Endothelial cell of umbilical vein (primary cell): ENCODE data around the gene VHLL. TPM values are rescaled to one million over a fixed set of nuclear protein-coding genes. Genes with fewer than 3 reads are reported as not detected.

Source experiments
- BruUV-seq: library from RNA; stranded (reverse); fragments of 400-500 nt; replicated peaks from 2 replicates; lab custom pipeline; 2021; lab: Mats Ljungman, UMichigan
- CTCF ChIA-PET: fragments of 300-600, 350-600 bp; sonication (Branson Sonifier 250); formaldehyde crosslinking; loops from one replicate; lab custom pipeline; 2021; ENCODE audit warnings: antibody characterized with exemption, inconsistent platforms; lab: Charles Lee
- POLR2A ChIA-PET: fragments of 300-600, 350-600 bp; sonication (Branson Sonifier 250); formaldehyde crosslinking; loops from one replicate; lab custom pipeline; 2021; ENCODE audit warnings: antibody characterized with exemption, inconsistent platforms; lab: Charles Lee
- DNase-seq: peaks from one replicate; pipeline ENCODE4 v3.0.0-alpha.2; 2011; ENCODE audit warnings: low read depth, low spot score
- FAIRE-seq: peaks from 2 replicates; lab custom pipeline; 2011; peaks lifted over from hg19 to GRCh38; lab: Jason Lieb, UNC
- H2AFZ ChIP-seq: 2 replicates; pipeline ENCODE4 v1.6.0; 2012; ENCODE audit warnings: low read depth, low read length, control low read depth, inconsistent platforms
- H3K27ac ChIP-seq: 2 replicates; pipeline ENCODE4 v1.5.1; 2011; ENCODE audit warnings: low read depth, mild to moderate bottlenecking, control low read depth, low read length, moderate library complexity; ENCODE audit not compliant: insufficient read depth
- H3K27me3 ChIP-seq, 2 experiments: 2 replicates each; pipeline versions ENCODE4 v1.6.0 to v1.6.1; 2011; ENCODE audit warnings: low read length in 2 of 2, mixed read lengths in 1 of 2; ENCODE audit not compliant: control insufficient read depth in 2 of 2, insufficient read depth in 2 of 2
- H3K36me3 ChIP-seq, 2 experiments: 2 replicates in 1 of 2; 3 replicates in 1 of 2; pipeline ENCODE4 v1.5.1; 2011; ENCODE audit warnings: low read length in 2 of 2, mild to moderate bottlenecking in 1 of 2, moderate library complexity in 1 of 2; ENCODE audit not compliant: control insufficient read depth in 2 of 2, insufficient read depth in 2 of 2; ENCODE audit errors: extremely low read depth in 1 of 2
- H3K4me1 ChIP-seq: 3 replicates; pipeline ENCODE4 v1.5.1; 2011; ENCODE audit warnings: mild to moderate bottlenecking, low read length; ENCODE audit not compliant: control insufficient read depth, insufficient read depth; ENCODE audit errors: extremely low read depth
- H3K4me2 ChIP-seq: 2 replicates; pipeline ENCODE4 v1.6.1; 2011; ENCODE audit warnings: low read length, control low read depth, mixed read lengths; ENCODE audit not compliant: insufficient read depth
- H3K4me3 ChIP-seq, 3 experiments: fragments of 200-600 bp in 1 of 3; sonication (generic), shearing (Covaris generic) in 1 of 3; replicated peaks in 1 of 3; 2 replicates each; pipeline ENCODE4 v1.5.1; 2011 to 2016; ENCODE audit warnings: control low read depth in 3 of 3, low read length in 3 of 3, mild to moderate bottlenecking in 2 of 3, inconsistent platforms in 1 of 3, low read depth in 1 of 3, moderate library complexity in 1 of 3; ENCODE audit not compliant: insufficient read depth in 1 of 3
- H3K79me2 ChIP-seq: 2 replicates; pipeline ENCODE4 v1.6.0; 2012; ENCODE audit warnings: low read length, inconsistent platforms; ENCODE audit not compliant: control insufficient read depth, insufficient read depth
- H3K9ac ChIP-seq: replicated peaks from 2 replicates; pipeline ENCODE3; 2011; ENCODE audit warnings: low read length, control low read depth; ENCODE audit not compliant: insufficient read depth; ENCODE audit errors: extremely low read depth
- H3K9me1 ChIP-seq: replicated peaks from 3 replicates; pipeline ENCODE4 v1.6.0; 2011; ENCODE audit warnings: mild to moderate bottlenecking, low read length; ENCODE audit not compliant: control insufficient read depth, insufficient read depth; ENCODE audit errors: extremely low read depth
- H3K9me3 ChIP-seq: replicated peaks from 2 replicates; pipeline ENCODE4 v1.5.1; 2012; ENCODE audit warnings: low read length, inconsistent platforms; ENCODE audit not compliant: control insufficient read depth, insufficient read depth
- H4K20me1 ChIP-seq: replicated peaks from 2 replicates; pipeline ENCODE3; 2011; ENCODE audit warnings: mild to moderate bottlenecking, low read length; ENCODE audit not compliant: control insufficient read depth, insufficient read depth; ENCODE audit errors: extremely low read depth
- EZH2 ChIP-seq: IDR thresholded peaks from 2 replicates; pipeline ENCODE4 v1.6.1; 2012; ENCODE audit warnings: borderline replicate concordance, low read depth, mild to moderate bottlenecking, moderate library complexity, low read length, inconsistent platforms; ENCODE audit not compliant: severe bottlenecking
- FOS ChIP-seq: IDR thresholded peaks from 2 replicates; pipeline ENCODE4 v1.6.1; 2011; ENCODE audit warnings: mild to moderate bottlenecking, low read length, moderate library complexity, borderline replicate concordance; ENCODE audit not compliant: insufficient read depth
- GATA2 ChIP-seq: IDR thresholded peaks from 2 replicates; pipeline ENCODE4 v1.7.0; 2011; ENCODE audit warnings: low read depth, mild to moderate bottlenecking, moderate library complexity, mixed read lengths, low read length; ENCODE audit not compliant: insufficient read length, insufficient read depth
- MYC ChIP-seq: IDR thresholded peaks from one replicate; pipeline ENCODE4 v1.6.1; 2011; ENCODE audit warnings: mild to moderate bottlenecking, low read depth, low read length
- POLR2AphosphoS5 ChIP-seq: IDR thresholded peaks from 2 replicates; pipeline ENCODE4 v1.6.1; 2012; ENCODE audit warnings: low read depth, mild to moderate bottlenecking, control low read depth, low read length, moderate library complexity; ENCODE audit not compliant: insufficient read depth
- dilution Hi-C: fragments of 300-500 bp; cut with MboI; formaldehyde crosslinking; loops from one replicate; pipeline ENCODE4 v1.15.0; 2019; ENCODE audit warnings: low sequenced_read_pairs; ENCODE audit not compliant: extremely low pct_ligation_motif_present
- intact Hi-C: fragments of 100-400 bp; cut with micrococcal nuclease; formaldehyde crosslinking; loops from one replicate; pipeline ENCODE4 v1.10.0; 2022
- polyA plus RNA-seq, 4 experiments: library from polyadenylated mRNA; depleted of rRNA in 3 of 4; stranded (reverse) in 3 of 4; unstranded in 1 of 4; fragments of >200 nt; gene quantifications; 2 replicates each; pipeline versions ENCODE4 v1.2.1 to v1.2.3, GENCODE V29; 2011 to 2012; ENCODE audit warnings: missing spikeins in 1 of 4
- total RNA-seq: library from RNA; stranded (reverse); gene quantifications from 2 replicates; pipeline ENCODE4 v1.2.3, GENCODE V29; 2021
- TF ChIP-seq, protein P1 (sequence below): IDR thresholded peaks from 2 replicates; pipeline ENCODE4 v1.6.1; 2011; ENCODE audit not compliant: insufficient read depth, insufficient read length
- TF ChIP-seq, protein P2 (sequence below), 2 donors: IDR thresholded peaks; 1 replicate in 1 of 2; 2 replicates in 1 of 2; pipeline ENCODE4 v1.5.1; 2011; ENCODE audit warnings: low read length in 2 of 2, mild to moderate bottlenecking in 2 of 2, moderate library complexity in 2 of 2, control low read depth in 1 of 2, inconsistent platforms in 1 of 2, low read depth in 1 of 2; ENCODE audit not compliant: insufficient read depth in 1 of 2; ENCODE audit errors: extremely low read depth in 1 of 2

The VHLL gene
- total and polyA plus RNA-seq, 2 donors (not counting 3 experiments of a cell fraction or from before 2014, with no cell fraction given) = 0.73 TPM; not detected in 1

DNA sequence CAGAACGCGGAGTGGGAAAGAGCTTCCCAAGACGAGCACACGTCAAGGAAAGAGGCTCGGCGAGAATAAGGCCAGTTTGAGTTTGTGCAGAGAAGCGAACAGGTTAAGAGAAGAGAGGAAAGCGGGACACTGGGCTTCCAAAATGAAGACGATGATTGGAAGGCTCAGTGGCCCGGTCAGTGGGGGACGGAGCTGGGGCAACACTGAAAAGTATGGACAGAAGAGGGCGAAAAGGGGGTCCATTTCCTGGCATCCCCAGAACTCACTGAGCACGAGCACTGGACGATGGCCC lies 38.7 kb upstream of the VHLL start:
- peak overlapping the region; percentile 57 to 92 (median 57) for H3K4me3 ChIP-seq
- H3K9ac ChIP-seq = peak overlapping the region; percentile 73
- peak overlapping the region; percentile 83 for H3K4me2 ChIP-seq
- no peaks in the 10 kb centered on the region for H3K9me3 ChIP-seq
- FAIRE-seq = no peak
- TF ChIP-seq, protein P1, sequence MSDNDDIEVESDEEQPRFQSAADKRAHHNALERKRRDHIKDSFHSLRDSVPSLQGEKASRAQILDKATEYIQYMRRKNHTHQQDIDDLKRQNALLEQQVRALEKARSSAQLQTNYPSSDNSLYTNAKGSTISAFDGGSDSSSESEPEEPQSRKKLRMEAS = no peak
- TF ChIP-seq EZH2 = no peak
- no peak for TF ChIP-seq FOS
- TF ChIP-seq POLR2AphosphoS5 = no peak
- no peak for TF ChIP-seq GATA2
- TF ChIP-seq MYC = no peak
- TF ChIP-seq, protein P2, sequence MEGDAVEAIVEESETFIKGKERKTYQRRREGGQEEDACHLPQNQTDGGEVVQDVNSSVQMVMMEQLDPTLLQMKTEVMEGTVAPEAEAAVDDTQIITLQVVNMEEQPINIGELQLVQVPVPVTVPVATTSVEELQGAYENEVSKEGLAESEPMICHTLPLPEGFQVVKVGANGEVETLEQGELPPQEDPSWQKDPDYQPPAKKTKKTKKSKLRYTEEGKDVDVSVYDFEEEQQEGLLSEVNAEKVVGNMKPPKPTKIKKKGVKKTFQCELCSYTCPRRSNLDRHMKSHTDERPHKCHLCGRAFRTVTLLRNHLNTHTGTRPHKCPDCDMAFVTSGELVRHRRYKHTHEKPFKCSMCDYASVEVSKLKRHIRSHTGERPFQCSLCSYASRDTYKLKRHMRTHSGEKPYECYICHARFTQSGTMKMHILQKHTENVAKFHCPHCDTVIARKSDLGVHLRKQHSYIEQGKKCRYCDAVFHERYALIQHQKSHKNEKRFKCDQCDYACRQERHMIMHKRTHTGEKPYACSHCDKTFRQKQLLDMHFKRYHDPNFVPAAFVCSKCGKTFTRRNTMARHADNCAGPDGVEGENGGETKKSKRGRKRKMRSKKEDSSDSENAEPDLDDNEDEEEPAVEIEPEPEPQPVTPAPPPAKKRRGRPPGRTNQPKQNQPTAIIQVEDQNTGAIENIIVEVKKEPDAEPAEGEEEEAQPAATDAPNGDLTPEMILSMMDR (IDR thresholded peaks at IDR 0.05; ENCODE audit: extremely low read depth in 1 of 2, insufficient read depth in 1 of 2, low read depth in 1 of 2, low read length in 2 of 2) = peak in 1 of 2 donors; percentile 6
- H3K36me3 ChIP-seq = peaks cover 13 to 14% of the 10 kb centered on the region in 2 experiments
- no peak for DNase-seq
- POLR2A ChIA-PET = no interaction called here
- no peaks in the 10 kb centered on the region for H3K27me3 ChIP-seq
- peak overlapping the region; percentile 12 for H2AFZ ChIP-seq
- TSS peak; percentile 46 for BruUV-seq
- no peaks in the 10 kb centered on the region for H3K9me1 ChIP-seq
- H3K79me2 ChIP-seq = peaks cover 41% of the 10 kb centered on the region
- H4K20me1 ChIP-seq = no peaks in the 10 kb centered on the region
- dilution Hi-C loops (no loop called here), intact Hi-C loops (loop anchor here (1.0 to 10.0 kb wide), 3 partner anchors 45 to 253 kb away; partner anchors contain the start of gene MEX3A)
- peaks cover 15% of the 10 kb centered on the region for H3K4me1 ChIP-seq
- H3K27ac ChIP-seq = peak overlapping the region; percentile 9
- CTCF ChIA-PET = interaction anchor here (0.9 to 2.8 kb wide), 5 partner anchors 18 to 113 kb away, joined by 3 to 11 read pairs (median 9); no protein-coding TSS in a partner anchor
